GM21737 (cell line): ENCODE results near the gene CYP4Z1.
"Not testable (repeated sequence)": the region's sequence is repeated elsewhere in the genome, so short reads cannot be mapped to it uniquely, and the experiment has no call there.

ENCODE experiments used
- ATAC-seq: cut with Tn5 transposase; IDR thresholded peaks from one replicate; pipeline ENCODE4 v1.9.1; 2021; ENCODE audit warnings: mild to moderate bottlenecking, moderate library complexity; ENCODE audit not compliant: unreplicated experiment

The CYP4Z1 gene

GRCh38 chr1:47128221-47128620 is 61.2 kb downstream of the CYP4Z1 start:
- ATAC-seq, result no peak

- not testable (repeated sequence) for ATAC-seq
Measured at GRCh38 chr1:47128854-47129253, 61.8 kb downstream of the CYP4Z1 start.

- not testable (repeated sequence) for ATAC-seq
Measured at GRCh38 chr1:47129489-47130230, 62.6 kb downstream of the CYP4Z1 start.

- ATAC-seq, result not testable (repeated sequence)
Measured at GRCh38 chr1:47132665-47133064, 65.6 kb downstream of the CYP4Z1 start.

GRCh38 chr1:47137198-47137597 is 70.2 kb downstream of the CYP4Z1 start, which contains the start of gene CYP4A22:
Gene CYP4A22 (plus strand): TSS chr1:47137441. CDS start chr1:47137486, 45 bp downstream.
- no peak for ATAC-seq

- ATAC-seq, result no peak
Measured at GRCh38 chr1:47137925-47138615, 71.0 kb downstream of the CYP4Z1 start.

- not testable (repeated sequence) for ATAC-seq
Measured at GRCh38 chr1:47140358-47140757, 73.3 kb downstream of the CYP4Z1 start.

GRCh38 chr1:47143654-47144053 is 76.6 kb downstream of the CYP4Z1 start:
- not testable (repeated sequence) for ATAC-seq

GRCh38 chr1:47146495-47146894 is 79.5 kb downstream of the CYP4Z1 start:
- ATAC-seq, result not testable (repeated sequence)

- ATAC-seq, result no peak
Measured at GRCh38 chr1:47147047-47147785, 80.2 kb downstream of the CYP4Z1 start.

GRCh38 chr1:47149162-47149561 is 82.1 kb downstream of the CYP4Z1 start:
- ATAC-seq, result not testable (repeated sequence)

- ATAC-seq, result not testable (repeated sequence)
Measured at GRCh38 chr1:47156457-47156856, 89.4 kb downstream of the CYP4Z1 start.

GRCh38 chr1:47157957-47158356 is 90.9 kb downstream of the CYP4Z1 start:
- ATAC-seq, result not testable (repeated sequence)

- ATAC-seq, result no peak
Measured at GRCh38 chr1:47160716-47161115, 93.7 kb downstream of the CYP4Z1 start.

GRCh38 chr1:47161298-47162040 is 94.4 kb downstream of the CYP4Z1 start:
- ATAC-seq, result no peak

- no peak for ATAC-seq
Measured at GRCh38 chr1:47164552-47164951, 97.5 kb downstream of the CYP4Z1 start.
